Subcutaneous adipose tissue (tissue), 4 donors: ENCODE results near the gene CNN3. TPM values are rescaled to one million over a fixed set of nuclear protein-coding genes. Genes with fewer than 3 reads are reported as not detected.

Experiments used
- total RNA-seq, 4 donors: library from RNA; depleted of rRNA; stranded (reverse); fragments of >200 nt; gene quantifications; one replicate each; pipeline ENCODE4 v1.1.0, GENCODE V29; 2016
- TF ChIP-seq, protein P1 (sequence below): fragments of 450-650 bp; IDR thresholded peaks from one replicate; pipeline ENCODE4 v1.5.1; 2016; ENCODE audit warnings: low read depth, mild to moderate bottlenecking, control low read depth, antibody characterized with exemption, moderate library complexity

CNN3 gene
- total RNA-seq, 4 donors from 2014 or later, result 99.6 to 172 (median 151) TPM

GRCh38 chr1:94921977-94922376, 4.9 kb downstream of the CNN3 start:
- TF ChIP-seq, protein P1, sequence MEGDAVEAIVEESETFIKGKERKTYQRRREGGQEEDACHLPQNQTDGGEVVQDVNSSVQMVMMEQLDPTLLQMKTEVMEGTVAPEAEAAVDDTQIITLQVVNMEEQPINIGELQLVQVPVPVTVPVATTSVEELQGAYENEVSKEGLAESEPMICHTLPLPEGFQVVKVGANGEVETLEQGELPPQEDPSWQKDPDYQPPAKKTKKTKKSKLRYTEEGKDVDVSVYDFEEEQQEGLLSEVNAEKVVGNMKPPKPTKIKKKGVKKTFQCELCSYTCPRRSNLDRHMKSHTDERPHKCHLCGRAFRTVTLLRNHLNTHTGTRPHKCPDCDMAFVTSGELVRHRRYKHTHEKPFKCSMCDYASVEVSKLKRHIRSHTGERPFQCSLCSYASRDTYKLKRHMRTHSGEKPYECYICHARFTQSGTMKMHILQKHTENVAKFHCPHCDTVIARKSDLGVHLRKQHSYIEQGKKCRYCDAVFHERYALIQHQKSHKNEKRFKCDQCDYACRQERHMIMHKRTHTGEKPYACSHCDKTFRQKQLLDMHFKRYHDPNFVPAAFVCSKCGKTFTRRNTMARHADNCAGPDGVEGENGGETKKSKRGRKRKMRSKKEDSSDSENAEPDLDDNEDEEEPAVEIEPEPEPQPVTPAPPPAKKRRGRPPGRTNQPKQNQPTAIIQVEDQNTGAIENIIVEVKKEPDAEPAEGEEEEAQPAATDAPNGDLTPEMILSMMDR, result no peak

- TF ChIP-seq, protein P1, result no peak
These were observed 6.8 kb downstream of the CNN3 start for GRCh38 chr1:94920061-94920460.

GRCh38 chr1:94919241-94920030, 7.5 kb downstream of the CNN3 start:
- TF ChIP-seq, protein P1, result no peak

- TF ChIP-seq, protein P1, result no peak
These were observed 9.7 kb downstream of the CNN3 start for GRCh38 chr1:94917251-94917650.

- TF ChIP-seq, protein P1, result no peak
These were observed 14.4 kb downstream of the CNN3 start for GRCh38 chr1:94912263-94913184.

GRCh38 chr1:94909486-94909885, 17.4 kb downstream of the CNN3 start:
- TF ChIP-seq, protein P1, result no peak

DNA sequence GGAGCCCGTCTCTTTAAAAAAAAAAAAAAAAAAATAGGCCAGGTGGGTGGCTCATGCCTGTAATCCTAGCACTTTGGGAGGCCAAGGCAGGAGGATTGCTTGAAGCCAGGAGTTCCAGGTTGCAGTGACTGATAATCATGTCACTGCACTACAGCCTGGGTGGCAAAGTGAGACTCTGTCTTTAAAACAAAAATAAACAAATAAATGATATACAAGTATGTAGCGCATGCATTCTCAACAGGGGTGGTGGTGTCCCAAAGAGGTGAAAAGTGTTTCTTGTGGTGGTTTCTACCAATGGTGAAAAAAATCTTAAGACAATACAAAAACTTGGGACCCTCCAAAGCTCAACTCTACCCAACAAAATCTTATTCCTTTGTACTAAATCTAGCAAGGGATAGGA, 17.9 kb downstream of the CNN3 start:
- TF ChIP-seq, protein P1, result no peak
